Measurements from ENCODE around the gene ORC3.

Gene ORC3

DNA sequence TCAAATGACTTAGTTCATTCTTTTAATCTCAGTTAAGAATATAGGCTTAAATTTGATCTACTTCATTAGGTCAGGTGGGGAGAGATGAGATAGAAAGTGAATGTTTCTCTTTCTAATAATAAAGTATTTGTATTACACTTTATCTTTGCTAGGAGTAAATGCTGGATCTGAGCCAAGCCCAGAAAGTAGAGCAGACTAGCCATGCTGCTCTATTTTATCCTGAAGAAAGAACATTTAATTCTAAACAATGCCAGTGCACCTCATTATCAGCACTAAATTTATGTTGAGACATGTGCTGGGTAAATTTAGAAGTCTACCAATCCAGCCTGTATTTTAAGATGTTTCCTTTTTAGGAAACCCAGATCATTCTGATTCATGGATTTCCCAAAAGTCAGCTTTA is 68.6 kb downstream of the ORC3 start:
- TF ChIP-seq CTCF (IDR thresholded peaks at IDR 0.05; ENCODE audit: low read depth, low read length), result no peak
- H3K4me3 ChIP-seq (ENCODE audit: low read depth, low read length), result no peak overlapping the region

DNA sequence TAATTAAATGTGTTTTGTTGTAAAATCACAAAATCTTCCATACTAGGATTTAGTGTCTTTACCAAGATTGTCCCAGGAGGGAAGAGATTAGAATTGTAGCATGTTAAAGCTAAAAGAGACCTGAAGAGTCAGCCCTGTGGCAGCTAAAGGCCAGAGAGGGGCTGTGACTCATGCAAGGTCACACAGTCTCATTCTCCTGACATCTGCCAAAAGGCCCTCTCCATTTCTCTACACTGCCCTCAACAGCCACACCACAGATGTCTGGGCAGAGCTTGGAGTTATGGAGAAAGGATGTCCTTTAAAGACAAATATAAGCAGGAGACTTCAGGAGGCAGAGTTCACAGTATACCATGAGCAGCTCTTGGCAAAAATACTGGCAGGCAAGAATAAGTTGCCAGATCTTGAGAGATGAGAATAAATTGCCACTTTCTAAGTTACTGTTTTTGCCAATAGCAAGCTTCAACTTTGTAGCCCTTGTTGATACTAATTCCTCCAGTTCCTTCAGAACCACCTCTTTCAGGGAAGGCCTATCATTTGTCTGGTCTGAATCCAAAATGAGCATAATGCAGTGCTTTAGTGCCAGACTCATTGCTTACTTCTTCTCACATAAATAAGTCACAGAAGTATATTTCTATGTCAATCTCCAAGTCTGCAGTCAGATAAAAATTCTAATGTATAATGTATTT is 70.4 kb downstream of the ORC3 start:
- H3K4me3 ChIP-seq (ENCODE audit: low read depth, low read length), result no peak overlapping the region
- no peak for TF ChIP-seq CTCF (IDR thresholded peaks at IDR 0.05; ENCODE audit: low read depth, low read length)

GRCh38 chr6:87661016-87661415 is 71.1 kb downstream of the ORC3 start:
- no peak for TF ChIP-seq CTCF (IDR thresholded peaks at IDR 0.05; ENCODE audit: low read depth, low read length)
- H3K4me3 ChIP-seq (ENCODE audit: low read depth, low read length), result no peak overlapping the region

DNA sequence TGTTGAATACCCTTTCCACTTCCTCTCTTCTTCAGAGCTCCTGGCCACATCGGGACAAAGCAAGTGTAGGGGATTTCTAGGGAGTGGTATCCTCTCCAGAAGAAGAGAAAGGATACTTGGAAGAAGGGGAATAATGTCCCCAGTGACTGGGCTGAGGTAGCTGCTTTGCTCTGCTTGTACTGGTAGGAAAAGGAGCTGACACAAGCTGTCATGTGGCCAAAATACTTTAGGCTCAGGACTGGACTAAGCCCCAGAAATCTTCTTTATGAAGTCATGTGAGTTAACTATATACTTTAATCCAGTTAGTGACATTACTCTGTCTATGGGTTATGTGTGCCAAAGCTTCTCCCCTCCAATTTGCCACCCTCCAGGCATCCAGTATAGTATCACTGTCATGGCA is 71.6 kb downstream of the ORC3 start:
- H3K4me3 ChIP-seq (ENCODE audit: low read depth, low read length), result no peak overlapping the region
- no peak for TF ChIP-seq CTCF (IDR thresholded peaks at IDR 0.05; ENCODE audit: low read depth, low read length)

- no peak overlapping the region for H3K4me3 ChIP-seq (ENCODE audit: low read depth, low read length)
- no peak for TF ChIP-seq CTCF (IDR thresholded peaks at IDR 0.05; ENCODE audit: low read depth, low read length)
Observed at GRCh38 chr6:87663434-87663833, 73.5 kb downstream of the ORC3 start.

GRCh38 chr6:87664921-87665485 is 75.1 kb downstream of the ORC3 start:
- TF ChIP-seq CTCF (IDR thresholded peaks at IDR 0.05; ENCODE audit: low read depth, low read length), result no peak
- no peak overlapping the region for H3K4me3 ChIP-seq (ENCODE audit: low read depth, low read length)

- no peak overlapping the region for H3K4me3 ChIP-seq (ENCODE audit: low read depth, low read length)
- TF ChIP-seq CTCF (IDR thresholded peaks at IDR 0.05; ENCODE audit: low read depth, low read length), result no peak
Observed at GRCh38 chr6:87667032-87667431, 77.1 kb downstream of the ORC3 start.
